Measurements from ENCODE around the gene CRK.

- no peak for TF ChIP-seq CTCF (conservative IDR thresholded peaks at IDR 0.05 in 1 of 2, IDR thresholded peaks at IDR 0.05 in 1 of 2; ENCODE audit: low read depth in 1 of 2, low read length in 2 of 2)
- TF ChIP-seq EZH2 (IDR thresholded peaks at IDR 0.05; ENCODE audit: low read length, missing control alignments) = no peak
Measured at GRCh38 chr17:1385861-1386260, 70.2 kb downstream of the CRK start.

Data from fibroblast of lung (primary cell).